ENCODE data around the gene MLC1. TPM values are rescaled to one million over a fixed set of nuclear protein-coding genes. Genes with fewer than 3 reads are reported as not detected.

The MLC1 gene
- total and polyA plus RNA-seq, 8 donors = 0.04 to 0.16 (median 0.04) TPM; not detected in 4

- FAIRE-seq (no peak), ATAC-seq (no peak), DNase-seq (peak in 2 of 6 donors; percentile 44 to 56)
- Histone ChIP-seq H3K9me3 (no peaks in the 10 kb centered on the region), H3K4me1 (no peaks in the 10 kb centered on the region), H3K4me3 (no peak overlapping the region), H3K27ac (no peak overlapping the region), H3K27me3 (no peaks in the 10 kb centered on the region), H3K36me3 (no peaks in the 10 kb centered on the region)
- no peak for TF ChIP-seq CTCF (IDR thresholded peaks at IDR 0.05)
- WGBS, 2 donors = 54 to 69% methylated on average over 24 of the region's 24 CpGs
- intact Hi-C loops (cut with DNase I) = loop anchor here in 2 of 3 donors (10.0 kb wide), 2 partner anchors 111 to 271 kb away; no protein-coding TSS in a partner anchor
Measured at GRCh38 chr22:50035131-50035881, 49.9 kb downstream of the MLC1 start.

GRCh38 chr22:50034126-50035081, 50.8 kb downstream of the MLC1 start:
- ATAC-seq = no peak
- Histone ChIP-seq H3K4me3 (no peak overlapping the region), H3K27ac (no peak overlapping the region), H3K36me3 (no peaks in the 10 kb centered on the region), H3K27me3 (no peaks in the 10 kb centered on the region), H3K4me1 (no peaks in the 10 kb centered on the region), H3K9me3 (no peaks in the 10 kb centered on the region)
- no peak for TF ChIP-seq CTCF (IDR thresholded peaks at IDR 0.05)
- WGBS, 2 donors = 64 to 73% methylated on average over 43 of the region's 43 CpGs
- DNase-seq = peak in 1 of 6 donors; percentile 36
- FAIRE-seq = no peak
- intact Hi-C loops (cut with DNase I) = loop anchor here in 2 of 3 donors (10.0 kb wide), 2 partner anchors 110 to 270 kb away; no protein-coding TSS in a partner anchor

GRCh38 chr22:50032941-50033601, 52.2 kb downstream of the MLC1 start:
- no peaks in the 10 kb centered on the region for H3K27me3 ChIP-seq
- no peak for ATAC-seq

More at GRCh38 chr22:50032941-50033601, 52.2 kb downstream of the MLC1 start:
- FAIRE-seq (no peak), DNase-seq (peak in 1 of 6 donors; percentile 44)
- Histone ChIP-seq H3K4me3 (no peak overlapping the region), H3K36me3 (no peaks in the 10 kb centered on the region), H3K9me3 (no peaks in the 10 kb centered on the region), H3K27ac (no peak overlapping the region), H3K4me1 (no peaks in the 10 kb centered on the region)
- WGBS, 2 donors = 73 to 85% methylated on average over 23 of the region's 23 CpGs
- TF ChIP-seq CTCF (IDR thresholded peaks at IDR 0.05) = no peak
- intact Hi-C loops (cut with DNase I) = loop anchor here in 2 of 3 donors (10.0 kb wide), 2 partner anchors 108 to 268 kb away; no protein-coding TSS in a partner anchor
